HG03520 (cell line): Measurements from ENCODE around the gene BCL2.

Experiments
- ATAC-seq: cut with Tn5 transposase; IDR thresholded peaks from one replicate; pipeline ENCODE4 v1.9.1; 2021; ENCODE audit warnings: mild to moderate bottlenecking, moderate library complexity; ENCODE audit not compliant: unreplicated experiment

Gene BCL2

DNA sequence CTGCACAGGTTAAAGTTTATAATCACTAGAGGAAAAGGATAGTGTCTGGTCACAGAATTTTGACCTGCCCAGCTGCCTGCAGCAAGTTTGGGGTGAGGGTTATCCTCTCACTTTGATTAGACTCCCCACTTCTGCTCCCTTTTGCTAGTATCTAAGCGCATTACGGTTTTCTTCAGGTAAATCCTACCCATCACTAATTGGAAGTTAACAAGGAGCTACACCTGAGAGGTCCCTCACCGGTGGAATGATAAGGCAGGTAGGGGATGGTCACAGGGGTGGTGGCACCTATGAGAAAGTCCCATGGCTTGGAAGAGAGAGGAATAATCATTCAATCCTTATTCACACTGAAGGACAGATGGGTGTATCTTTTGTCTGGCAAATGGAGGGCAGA lies 7.6 kb downstream of the BCL2 start:
- ATAC-seq, result no peak

DNA sequence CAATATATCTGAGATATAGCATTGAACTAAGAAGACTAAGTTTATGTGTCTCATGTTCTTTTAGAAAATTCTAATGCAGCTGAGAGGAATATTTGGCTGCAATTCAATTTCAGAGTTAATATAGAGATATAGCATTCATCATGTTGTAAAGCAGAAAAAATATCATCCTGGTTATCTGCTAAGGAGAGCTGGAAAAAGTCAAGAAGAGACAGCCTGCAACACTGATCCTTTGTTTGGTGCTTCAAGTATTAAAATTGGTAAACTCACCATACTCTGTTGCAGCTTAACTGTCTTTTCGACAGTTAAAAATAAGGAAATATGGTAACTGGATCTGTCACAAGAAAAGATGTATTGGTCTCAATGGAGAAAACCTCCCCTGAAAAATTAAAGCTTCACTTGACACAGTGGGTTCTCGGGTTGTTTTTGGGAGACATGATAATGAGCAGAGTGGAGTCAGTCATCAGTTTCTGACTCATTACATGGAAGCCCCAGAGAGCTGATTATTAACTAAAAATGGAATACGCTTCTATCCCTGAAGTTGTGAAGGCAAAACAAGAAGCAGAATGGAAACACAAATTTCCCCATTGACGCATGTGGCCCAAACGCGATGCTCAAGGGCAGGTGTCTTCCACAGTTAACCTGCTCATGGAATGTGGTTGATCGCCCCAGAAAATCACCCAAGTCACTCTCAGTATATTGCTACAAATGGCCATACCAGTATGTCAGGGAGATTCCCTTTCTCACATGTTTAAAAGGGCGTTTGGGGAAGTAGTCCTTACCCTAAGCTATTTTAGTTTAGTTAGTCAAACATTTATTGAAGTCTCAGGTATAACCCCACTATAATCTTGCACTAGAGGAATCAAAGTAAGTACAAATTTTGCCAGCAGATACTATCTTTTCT lies 8.2 kb downstream of the BCL2 start:
- ATAC-seq, result peak; percentile 66

DNA sequence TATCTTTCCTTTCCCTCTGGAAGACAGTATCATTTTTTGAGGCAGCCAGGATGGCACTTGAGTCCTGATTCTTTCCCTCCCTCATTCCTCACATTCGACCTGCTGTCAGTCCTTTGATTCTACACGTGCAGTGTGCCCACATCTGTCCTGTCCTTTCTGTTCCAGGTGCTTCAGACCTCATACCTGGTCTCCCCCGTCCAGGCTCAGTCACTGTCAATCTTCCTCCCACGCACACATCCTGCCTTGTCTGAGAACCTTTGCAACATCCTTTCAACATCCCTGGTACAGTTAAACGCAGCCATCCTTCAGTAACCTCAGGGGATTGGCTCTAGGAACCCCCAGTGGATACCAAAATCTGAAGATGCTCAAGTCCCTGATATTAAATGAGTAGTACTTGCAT lies 10.1 kb downstream of the BCL2 start:
- no peak for ATAC-seq

DNA sequence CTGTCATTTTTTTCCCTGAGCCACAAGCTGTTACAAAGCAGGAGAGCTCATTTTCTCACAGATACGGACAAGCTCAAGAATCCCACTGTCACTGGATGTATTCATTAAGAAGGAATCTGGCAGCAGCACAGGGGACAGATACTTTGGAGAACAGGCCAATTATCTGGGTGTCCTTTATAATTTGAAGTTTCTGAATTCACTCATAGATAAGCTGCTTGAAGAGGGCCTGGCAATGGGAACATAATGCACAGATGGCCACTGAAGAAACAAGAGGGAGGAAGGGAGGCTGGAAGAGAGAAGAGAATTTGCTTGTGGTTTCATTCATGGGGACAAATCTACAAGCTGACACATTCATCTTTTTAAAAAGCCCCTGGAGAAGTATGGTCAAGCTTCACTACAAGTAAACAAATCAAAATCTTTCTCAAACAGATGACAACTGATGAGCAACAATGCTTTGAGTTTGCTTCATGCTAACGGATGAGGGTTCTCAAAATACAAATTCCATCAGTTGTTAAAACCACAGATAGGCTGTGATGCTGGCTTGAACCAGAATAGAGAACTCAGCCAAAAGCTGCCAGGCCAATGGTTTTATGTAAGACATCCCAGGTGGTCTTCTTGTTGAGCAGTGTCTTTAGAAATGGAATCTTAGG lies 11.9 kb downstream of the BCL2 start:
- no peak for ATAC-seq

DNA sequence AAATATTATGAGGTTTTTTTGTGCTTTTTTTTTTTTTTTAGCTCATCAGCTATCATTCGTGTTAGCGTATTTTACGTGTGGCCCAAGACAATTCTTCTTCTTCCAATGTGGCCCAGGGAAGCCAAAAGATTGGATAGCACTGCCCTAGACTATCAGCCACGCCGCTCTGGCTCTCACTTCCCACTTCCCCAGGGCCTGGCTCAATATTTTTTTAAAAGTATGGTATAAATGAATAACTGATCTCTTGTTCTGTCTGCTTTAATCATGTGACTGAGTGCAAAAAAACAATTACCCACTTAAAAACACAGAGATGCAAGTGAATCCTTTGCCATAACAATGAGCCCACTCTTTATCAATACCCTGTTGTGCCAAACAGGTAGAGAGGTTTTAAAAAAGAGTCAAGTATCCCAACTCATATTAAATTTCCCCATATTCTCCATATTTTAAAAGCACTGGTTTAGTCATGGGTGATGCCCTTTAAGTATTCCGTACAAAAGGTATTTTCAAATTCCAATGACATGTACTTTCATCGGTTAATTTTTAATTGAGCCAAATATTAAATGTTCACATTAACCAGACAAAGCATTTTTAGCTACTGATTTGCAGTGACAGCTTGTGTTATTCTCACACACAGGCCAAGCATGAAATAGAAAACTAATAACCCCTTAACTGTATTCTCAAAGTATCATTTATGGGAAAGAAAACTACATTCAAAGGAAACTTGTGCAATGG lies 12.6 kb downstream of the BCL2 start:
- no peak for ATAC-seq

DNA sequence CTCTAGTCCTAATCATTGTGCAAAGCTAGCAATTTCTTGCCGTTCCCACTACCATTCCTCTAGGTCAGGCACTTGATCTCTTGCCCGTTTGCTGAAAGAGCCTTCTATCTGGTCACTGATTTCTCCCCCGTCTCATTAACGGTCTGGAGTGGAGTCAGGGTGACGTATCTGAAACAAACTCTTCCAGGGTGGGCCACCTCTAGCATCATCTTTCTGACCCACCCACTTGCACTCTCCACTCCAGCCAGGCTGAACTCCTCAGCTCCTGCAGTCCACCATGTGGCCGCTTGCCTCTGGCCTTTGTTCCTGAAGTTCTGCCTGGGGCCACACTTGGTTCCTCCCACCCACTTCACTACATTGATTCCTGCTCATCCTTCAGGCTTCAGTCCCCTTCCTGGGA lies 13.3 kb downstream of the BCL2 start:
- no peak for ATAC-seq

DNA sequence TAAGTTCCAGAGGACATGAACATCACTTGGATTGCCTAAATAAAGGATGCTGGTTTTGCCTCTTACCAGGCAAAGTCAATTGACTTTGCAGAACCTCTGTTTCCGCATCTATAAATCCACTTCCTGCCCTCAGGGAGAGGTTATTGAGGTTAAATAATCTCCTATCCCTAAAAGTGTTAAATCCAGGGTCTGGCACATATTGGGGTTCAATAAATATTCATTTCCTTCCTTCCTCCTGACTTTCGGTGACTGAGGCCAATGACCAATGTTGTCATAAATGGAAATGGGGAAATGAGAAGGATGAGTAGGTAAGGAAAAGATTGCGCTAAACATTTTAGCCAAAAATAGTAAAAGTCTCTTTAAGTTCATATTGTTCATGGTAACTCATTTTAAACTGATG lies 16.0 kb downstream of the BCL2 start:
- ATAC-seq, result no peak

DNA sequence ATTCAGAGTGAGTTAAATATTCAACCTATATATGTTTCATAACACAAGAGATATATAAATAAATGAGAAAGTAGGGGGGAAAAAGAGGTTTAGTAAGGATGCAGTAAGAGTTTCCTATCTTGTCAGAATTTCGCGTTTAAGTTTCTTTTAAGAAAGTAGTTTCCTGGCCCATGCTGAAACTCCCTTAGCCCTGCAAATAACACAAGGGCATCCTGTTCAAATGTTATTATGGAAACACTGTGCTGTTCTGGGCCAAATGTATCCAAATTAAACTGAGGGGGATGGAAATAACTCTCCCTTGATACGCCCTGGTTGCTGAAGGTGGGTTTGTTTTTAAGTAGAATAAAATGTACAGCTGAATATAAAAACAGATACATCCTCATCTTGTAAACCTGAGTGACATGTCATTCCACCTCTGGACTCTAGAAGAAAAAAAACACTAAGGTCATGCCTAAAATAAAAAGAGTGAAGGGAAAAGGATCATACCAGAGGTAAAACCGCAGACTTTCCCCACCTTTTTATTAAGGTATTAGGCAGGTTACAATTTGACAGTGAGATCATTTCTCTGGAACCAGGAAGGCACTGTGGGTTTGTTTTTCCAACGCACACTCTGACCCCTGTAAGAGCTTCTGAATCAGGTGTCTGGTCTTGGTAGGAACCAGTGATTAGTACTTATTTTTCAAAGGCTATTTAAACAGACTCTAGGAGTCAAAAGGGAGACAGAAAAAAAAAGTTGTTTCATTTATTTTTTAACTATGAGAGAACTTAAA lies 16.7 kb downstream of the BCL2 start:
- no peak for ATAC-seq

DNA sequence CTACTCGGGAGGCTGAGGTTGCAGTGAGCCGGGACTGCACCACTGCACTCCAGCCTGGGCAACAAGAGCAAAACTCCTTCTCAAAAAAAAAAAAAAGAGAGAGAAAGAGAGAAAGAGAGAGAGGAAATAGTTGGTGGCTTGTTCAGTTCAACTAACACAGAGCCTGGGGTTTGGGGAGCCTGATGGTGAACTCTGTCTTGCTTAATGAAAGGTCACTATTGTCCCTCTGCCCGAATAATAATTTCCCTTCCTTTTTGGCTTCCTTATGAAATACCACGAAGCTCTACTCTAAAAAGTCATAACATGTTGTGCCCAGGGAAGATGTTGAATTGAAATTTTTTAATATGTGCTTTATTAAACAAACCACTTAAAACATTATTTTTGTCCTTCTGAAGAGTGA lies 17.3 kb downstream of the BCL2 start:
- ATAC-seq, result no peak

DNA sequence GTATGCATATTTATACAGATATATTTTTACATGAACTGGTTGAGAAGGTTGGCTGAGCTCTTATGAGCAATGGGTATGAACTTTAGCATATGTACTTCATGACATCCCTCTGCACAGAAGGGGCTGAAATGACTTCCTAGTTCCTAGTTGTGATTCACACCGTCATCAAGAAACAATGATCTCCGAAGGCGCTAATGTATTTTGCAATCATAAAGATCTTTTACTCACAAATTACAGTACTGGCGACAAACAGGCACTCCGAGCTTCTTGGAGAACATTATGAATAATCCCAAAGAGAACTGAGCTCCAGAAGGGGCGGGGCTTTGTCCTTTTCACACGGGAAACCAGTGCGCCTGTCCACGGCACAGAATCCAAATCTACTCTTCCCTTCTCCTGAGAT lies 18.1 kb downstream of the BCL2 start:
- no peak for ATAC-seq

DNA sequence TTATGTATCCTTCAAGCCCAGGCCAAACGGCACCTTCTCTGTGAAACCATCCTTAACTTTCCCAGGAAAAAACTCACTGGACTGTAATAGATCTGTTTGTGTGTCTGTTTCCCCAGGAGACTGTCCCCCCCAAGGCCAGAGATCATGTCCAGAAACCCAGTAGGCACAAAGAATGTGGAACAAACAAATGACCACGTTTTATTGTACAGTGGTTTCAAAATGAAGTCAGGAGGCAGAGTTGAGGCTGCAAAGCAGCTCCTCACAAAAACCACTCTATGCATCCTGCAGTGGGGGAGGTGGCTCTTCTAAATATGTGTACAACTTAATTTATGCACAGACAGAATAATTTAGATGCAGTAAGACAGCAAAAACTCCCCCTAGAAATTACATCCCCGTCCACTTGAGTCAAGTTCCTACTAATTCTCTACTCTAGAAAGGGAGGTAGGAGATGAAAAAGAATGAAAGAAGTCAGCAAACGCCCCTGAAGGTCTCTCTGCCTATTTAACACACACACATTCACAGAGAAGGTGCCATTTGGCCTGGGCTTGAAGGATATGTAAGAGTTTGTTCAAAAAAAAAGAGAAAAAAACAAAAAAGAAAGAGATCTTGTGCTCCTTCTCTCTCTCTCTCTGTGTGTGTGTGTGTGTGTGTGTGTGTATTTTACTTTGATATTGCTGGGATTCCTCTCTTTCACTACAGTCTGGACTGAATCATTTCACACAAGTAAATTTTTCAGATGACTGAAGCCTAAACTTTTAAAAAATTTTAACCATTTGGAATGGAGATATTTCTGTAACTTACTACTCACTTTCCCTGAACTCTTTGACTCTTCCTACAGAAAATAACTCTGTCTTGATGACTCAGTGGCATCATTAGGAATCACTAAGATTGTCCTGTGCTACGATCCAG lies 19.5 kb downstream of the BCL2 start:
- ATAC-seq, result peak; percentile 39

DNA sequence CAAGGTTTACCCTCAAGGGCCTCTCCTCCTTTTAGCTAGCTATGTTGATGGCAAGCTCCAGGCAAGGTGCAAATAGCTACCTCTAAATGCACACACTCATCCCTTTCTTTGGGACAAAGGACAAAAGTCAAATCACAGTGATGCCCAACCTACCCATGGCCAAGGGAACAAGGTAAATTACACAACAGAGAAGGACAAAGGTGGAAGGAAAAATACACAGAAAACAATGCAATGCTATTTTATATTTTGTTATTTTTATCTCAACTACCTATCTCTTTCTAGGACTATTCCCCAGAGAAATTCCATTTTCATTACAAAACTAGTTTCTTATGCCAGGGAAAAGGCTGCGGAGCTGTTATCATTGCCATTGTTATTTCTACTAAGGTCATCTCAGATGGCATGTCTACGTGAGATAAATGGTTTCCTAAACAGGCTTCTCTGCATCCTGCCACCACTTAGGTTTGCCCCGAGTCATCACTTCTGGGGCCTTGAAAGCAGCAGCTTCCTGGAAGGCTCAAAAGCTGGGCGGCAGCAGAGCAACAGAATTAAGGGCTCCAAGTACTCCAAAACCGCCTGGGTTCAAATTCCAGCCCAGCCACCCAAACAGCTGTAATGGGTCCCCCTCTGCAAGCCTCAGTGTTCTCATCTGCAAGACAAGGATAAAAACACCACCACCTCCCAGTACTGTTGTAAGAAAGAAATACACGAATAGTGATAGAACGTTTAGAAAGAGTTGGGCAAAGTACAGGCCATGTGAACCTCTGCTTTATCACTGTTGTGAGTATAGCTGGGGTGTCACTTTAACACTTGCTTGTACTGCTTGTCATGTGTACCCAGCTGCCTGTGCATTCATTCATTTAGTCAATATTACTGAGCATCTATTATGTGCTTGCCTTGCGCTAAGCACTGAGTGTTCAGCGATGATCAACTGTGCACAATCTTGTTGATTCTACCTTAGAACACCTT lies 20.9 kb downstream of the BCL2 start:
- ATAC-seq, result no peak

DNA sequence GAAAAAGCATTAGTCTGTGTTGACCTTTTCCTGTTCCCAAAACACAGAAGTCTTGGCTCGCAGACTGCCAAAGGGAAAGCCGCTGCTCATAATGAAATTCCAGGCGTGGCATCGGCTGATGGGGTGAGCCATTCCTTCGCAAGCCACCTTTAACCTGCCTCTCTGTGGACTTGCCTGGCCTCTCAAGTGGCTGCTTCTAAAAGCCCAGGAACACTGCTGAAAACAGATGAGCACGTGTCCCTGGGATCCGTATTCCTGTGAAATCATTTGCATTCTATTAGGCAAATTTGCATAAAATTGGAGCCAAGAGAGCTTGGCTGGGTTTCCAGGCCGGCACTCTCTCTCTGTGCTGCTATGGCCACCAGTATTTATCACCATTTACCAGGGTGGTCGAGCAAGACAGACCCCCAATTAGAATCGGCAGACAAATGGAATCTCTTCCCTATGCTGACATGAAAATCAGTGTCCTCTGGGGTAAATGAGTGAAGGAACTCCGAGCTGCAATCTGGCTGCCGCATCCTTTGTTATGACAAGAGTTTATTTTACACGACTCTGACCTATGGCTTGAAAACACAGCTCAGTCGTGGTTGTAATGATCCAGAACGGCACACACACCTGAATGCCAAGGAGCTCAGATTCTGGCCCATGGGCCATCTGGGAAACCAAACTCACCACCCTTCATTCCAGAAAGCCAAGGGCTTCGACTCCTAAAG lies 21.7 kb downstream of the BCL2 start:
- ATAC-seq, result no peak

DNA sequence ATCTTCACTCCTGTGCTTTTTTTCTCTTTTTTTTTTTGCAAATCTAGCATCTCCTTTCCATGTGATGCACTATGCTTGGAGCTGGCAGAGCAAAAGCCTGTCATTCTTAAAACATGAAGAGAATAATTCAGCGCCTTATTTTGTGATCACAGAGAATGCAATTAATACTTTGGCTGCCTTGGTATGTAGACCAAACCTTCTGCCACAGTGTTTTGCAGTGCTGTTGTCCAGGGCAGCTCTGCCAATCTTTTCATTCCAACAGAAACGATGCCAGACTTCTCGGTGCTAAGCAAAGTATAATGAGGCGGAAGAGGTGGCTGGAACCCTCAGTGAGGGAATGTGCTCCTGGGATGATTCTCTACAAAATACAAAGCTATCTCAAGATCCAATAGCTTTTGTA lies 25.6 kb downstream of the BCL2 start:
- ATAC-seq, result no peak

DNA sequence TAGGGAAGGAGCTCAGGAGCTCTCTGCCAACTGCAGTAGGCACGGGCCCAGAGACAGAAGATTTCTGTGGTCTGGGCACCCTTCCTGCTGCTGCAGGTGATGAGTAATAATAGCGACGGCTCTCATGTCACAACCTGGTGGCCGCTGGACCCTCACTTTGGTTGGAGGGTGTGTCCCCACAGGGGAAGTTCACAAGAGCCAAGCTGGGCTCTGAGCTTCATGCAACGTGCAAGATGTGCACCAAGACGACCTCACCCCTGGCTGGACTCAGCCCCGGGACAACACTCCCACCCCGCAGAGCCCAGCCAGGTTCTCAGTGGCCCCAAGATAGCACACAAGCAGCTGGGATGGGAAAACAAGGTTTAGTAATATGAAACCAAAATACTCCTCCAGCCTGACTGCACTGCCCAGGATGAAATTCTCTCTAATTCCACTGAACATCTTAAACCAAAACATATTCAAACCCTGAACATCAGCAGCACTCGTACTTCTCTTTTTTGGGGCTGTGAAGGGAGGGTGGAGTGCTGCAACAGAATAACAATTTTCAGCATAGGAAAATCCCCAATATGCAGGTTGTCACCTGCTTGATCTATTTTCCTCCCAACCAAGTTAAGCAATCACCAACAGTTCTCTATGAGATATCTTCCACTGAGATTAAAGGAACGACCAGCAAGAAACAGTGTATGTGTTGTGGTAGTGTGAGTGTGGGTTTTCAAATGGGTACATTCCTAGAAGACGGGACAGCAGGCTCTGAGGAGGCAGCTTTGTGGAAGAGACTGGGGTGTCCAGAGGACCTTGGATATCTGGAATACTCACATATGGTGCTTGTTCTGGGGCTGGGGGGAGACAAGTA lies 26.5 kb downstream of the BCL2 start:
- peak; percentile 49 for ATAC-seq

DNA sequence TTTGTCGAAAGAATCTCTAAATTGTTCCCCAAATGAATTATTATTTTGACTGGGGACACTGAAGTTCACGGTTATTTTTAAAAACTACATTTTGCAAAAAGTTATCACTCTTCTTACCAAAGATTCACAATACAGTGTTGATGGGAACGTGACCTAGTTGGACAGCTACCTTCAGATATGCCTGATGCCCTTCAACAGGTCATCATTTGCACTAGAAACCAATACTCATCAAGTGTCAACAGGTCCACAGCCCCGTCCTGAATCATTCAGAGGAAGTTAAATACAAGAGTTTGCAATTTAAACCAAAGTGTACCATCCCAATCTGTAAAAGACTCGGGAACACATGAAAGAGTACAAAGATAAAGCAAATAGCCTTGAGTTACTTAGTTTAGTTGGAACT lies 28.3 kb downstream of the BCL2 start:
- no peak for ATAC-seq

DNA sequence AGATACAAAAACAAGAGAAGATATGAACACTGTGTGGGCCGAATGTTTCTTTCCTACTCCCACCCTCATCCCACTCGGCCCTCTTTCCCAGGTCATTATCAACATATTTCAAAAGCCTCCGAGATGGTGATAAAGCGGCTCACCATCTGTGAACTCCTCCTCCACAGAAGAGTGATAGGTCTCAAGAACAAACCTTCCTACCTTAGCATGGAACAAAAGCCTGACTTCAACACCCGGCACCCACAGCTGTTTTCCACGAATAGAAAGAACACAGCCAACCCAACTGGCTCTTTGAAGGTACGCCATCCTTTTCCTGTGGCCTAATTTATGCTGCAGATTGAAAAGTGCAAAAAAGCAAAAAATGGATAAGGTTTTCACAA lies 28.8 kb downstream of the BCL2 start:
- no peak for ATAC-seq
